AG09309 (cell line): ENCODE data around the gene ATF1.
"Not testable (repeated sequence)": the region's sequence is repeated elsewhere in the genome, so short reads cannot be mapped to it uniquely, and the experiment has no call there.

Experiments used
- DNase-seq: peaks from one replicate; pipeline ENCODE4 v3.0.0-alpha.2; 2010; ENCODE audit warnings: low read depth
- H3K4me3 ChIP-seq: 2 replicates; pipeline ENCODE4 v1.5.1; 2011; ENCODE audit warnings: mild to moderate bottlenecking, low read depth, low read length, moderate library complexity; ENCODE audit not compliant: control insufficient read depth
- TF ChIP-seq, protein P1 (sequence below): IDR thresholded peaks from 2 replicates; pipeline ENCODE4 v1.5.1; 2011; ENCODE audit warnings: mild to moderate bottlenecking, low read depth, low read length, inconsistent platforms; ENCODE audit not compliant: insufficient read depth, control insufficient read depth; ENCODE audit errors: missing control alignments

Gene ATF1

DNA sequence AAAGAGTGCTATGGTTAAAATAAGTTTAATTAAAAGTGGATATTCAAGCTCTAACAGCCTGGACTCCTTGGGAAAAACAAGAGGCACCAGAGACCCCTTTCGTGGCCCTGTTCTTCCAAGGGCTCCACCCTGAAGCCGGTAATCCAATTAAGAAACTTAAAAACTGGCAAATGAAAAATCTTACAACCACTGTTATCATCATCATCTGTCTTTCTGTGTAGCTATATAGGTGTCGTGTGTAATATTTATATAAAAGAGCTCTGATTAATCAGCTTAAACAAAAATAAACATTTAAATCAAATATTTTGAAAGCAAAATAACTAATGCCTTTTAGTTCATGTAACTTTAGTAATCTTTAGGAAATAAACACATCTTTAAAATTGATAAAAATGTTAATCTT is 4.5 kb downstream of the ATF1 start:
- H3K4me3 ChIP-seq = no peak overlapping the region
- TF ChIP-seq, protein P1, sequence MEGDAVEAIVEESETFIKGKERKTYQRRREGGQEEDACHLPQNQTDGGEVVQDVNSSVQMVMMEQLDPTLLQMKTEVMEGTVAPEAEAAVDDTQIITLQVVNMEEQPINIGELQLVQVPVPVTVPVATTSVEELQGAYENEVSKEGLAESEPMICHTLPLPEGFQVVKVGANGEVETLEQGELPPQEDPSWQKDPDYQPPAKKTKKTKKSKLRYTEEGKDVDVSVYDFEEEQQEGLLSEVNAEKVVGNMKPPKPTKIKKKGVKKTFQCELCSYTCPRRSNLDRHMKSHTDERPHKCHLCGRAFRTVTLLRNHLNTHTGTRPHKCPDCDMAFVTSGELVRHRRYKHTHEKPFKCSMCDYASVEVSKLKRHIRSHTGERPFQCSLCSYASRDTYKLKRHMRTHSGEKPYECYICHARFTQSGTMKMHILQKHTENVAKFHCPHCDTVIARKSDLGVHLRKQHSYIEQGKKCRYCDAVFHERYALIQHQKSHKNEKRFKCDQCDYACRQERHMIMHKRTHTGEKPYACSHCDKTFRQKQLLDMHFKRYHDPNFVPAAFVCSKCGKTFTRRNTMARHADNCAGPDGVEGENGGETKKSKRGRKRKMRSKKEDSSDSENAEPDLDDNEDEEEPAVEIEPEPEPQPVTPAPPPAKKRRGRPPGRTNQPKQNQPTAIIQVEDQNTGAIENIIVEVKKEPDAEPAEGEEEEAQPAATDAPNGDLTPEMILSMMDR = no peak
- no peak for DNase-seq

DNA sequence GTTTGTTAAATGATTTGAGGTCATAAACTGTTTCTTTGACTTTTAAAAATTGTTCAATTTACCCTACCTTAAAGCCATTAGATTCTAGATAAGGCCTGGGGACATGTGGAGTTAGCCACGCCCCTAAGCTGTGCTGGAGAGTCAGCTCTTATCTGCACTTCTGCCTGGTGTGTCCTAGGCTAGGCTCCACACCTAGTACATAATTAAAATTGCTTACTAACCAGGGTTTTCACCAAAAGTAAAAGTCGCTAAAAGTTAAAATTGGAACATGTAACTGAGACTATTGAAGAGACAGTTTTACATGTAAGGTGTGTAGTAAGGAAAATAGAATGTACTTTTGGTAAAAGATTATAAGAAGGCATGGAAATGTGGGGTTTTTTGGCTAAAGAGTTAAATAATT is 4.9 kb downstream of the ATF1 start:
- not testable (repeated sequence) for DNase-seq

DNA sequence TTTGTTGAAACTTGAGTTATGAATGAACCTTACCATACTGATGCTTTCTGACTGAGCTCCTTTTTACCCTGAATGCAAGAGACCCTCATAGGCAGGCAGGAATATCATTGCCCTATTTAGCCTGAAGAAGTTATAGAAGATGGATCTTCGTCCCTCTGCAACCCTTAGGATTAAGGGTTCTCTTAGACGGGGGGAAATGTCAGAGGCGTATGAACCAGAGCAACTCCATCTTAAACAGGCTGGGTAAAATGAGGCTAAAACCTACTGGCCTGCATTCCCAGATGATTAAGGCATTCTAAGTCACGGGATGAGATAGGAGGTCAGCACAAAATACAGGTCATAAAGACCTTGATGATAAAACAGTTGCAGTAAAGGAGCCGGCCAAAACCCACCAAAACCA is 7.5 kb downstream of the ATF1 start:
- DNase-seq = no peak
- H3K4me3 ChIP-seq = no peak overlapping the region
- TF ChIP-seq, protein P1 = no peak

More for the DNA sequence above, 4.9 kb downstream of the ATF1 start:
- H3K4me3 ChIP-seq = not testable (repeated sequence)

DNA sequence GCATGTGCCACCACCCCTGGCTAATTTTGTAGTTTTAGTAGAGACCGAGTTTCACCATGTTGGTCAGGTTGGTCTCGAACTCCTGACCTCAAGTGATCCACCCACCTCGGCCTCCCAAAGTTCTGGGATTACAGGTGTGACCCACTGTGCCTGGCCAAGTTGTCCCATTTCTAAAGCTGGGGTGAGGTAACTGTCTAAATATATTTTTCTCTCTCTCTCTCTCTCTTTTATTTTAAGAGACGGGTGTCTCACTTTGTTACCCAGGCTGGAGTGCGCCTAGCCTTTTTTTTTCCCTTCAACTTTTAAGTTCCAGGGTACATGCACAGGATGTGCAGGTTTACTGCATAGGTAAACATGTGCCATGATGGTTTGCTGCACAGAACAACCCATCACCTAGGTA is 8.6 kb downstream of the ATF1 start:
- TF ChIP-seq, protein P1 = no peak
- no peak for DNase-seq
- no peak overlapping the region for H3K4me3 ChIP-seq

DNA sequence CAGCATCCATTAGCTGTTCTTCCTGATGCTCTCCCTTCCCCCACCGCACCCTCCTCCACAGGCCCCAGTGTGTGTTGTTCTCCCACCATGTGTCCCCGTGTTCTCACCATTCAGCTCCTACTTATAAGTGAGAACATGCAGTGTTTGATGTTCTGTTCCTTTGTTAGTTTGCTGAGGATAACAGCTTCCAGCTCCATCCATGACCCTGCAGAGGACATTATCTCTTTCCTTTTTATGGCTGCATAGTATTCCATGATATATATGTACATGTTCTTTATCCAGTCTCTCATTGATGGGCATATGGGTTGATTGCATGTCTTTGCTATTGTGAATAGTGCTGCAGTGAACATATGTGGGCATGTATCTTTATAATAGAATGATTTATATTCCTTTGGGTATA is 9.0 kb downstream of the ATF1 start:
- no peak overlapping the region for H3K4me3 ChIP-seq
- DNase-seq = no peak
- TF ChIP-seq, protein P1 = no peak

DNA sequence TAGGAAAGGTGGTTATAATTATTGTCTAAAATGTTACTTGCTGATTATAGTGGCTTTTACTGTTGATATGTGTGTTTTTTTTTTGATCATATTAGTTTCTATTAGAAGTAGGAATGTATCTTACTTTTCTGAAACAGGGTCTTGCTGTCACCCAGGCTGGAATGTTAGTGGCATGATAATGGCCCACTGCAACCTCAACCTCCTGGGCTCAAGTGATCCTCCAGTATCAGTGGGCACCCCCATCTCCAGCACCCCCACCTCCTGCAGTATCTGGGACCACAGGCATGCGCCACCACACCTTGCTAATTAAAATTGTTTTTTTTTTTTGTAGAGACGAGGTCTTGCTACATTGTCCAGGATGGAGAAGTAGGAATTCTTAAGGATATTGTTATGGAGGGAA is 11.3 kb downstream of the ATF1 start:
- TF ChIP-seq, protein P1 = no peak
- H3K4me3 ChIP-seq = no peak overlapping the region
- DNase-seq = no peak

DNA sequence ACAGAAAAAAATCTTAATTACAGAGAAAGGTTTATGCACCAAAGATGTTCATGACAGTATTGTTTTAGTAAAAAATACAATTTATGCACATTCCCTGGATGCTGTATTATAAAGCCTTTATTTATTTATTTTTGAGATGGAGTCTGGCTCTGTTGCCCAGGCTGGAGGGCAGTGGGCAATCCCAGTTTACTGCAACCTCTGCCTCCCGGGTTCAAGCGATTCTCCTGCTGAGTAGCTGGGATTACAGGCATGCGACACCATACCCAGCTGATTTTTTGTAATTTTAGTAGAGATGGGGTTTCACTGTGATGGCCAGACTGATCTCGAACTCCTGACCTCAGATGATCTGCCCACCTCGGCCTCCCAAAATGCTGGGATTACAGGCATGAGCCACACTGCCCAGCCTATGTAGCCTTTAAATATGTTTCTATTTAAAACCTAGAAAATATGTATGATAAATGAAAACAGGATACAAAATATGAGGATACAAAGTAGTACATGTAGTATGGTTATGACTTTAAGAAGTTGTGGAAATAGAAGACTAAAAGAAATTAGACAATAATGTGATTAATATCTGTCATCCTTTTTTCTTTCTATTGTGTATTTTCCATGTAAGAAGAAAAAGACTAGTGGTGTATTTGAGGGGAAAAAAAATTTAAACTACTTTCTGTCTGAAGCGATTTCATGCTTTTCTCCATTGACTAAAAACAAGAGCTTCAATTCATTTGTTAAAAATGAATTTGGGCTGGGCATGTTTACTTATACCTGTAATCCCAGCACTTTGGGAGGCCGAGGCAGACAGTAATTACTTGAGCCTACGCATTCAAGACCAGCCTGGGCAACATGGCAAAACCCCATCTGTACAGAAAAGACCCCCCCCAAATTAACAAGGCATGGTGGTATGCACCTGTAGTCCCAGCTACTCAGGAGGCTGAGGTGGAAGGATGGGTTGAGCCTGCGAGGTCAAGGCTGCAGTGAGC is 13.1 kb downstream of the ATF1 start:
- TF ChIP-seq, protein P1 = no peak
- no peak for DNase-seq

More for the DNA sequence above, 13.1 kb downstream of the ATF1 start:
- no peak overlapping the region for H3K4me3 ChIP-seq
